HG03469 (cell line): ENCODE data around the gene TMEM207.

Source experiments
- ATAC-seq: cut with Tn5 transposase; IDR thresholded peaks from one replicate; pipeline ENCODE4 v1.9.1; 2021; ENCODE audit warnings: mild to moderate bottlenecking, moderate library complexity, moderate number of reproducible peaks; ENCODE audit not compliant: unreplicated experiment

Gene TMEM207

DNA sequence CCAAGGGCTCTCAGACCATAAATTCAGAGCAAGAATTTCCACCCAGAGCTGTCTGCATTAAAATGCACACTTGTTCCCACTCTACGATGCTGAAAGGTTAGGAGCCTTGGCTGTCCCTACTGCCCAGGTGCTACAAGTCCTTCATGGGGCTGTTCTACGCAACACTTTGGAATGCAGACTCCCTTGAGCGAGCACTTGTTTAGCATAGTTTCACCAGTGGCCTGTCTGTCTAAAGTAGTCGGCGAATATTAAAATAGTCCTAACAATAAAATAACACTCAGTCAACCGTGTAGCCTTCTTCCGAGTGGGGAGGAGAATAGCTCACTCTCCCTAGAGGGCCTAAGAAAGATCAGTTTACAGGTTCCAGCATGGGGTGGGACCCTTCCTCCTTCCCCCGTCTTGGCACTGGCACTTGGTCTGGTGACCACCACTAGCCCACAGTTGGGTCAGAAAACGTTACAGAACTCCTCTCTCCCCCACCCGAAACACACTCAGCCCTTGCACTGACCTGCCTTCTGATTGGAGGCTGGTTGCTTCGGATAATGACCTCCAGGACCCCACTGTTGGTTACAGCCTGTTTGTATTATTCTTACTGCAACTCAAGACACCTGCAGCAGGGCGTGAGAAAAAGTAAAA, 62.0 kb downstream of the TMEM207 start, which contains the start of gene CLDN16:
Gene CLDN16, plus strand, starts transcription at position 586 of the 636 bp plus-strand sequence. CDS start 167 bp downstream, outside the sequence.
- no peak for ATAC-seq

GRCh38 chr3:190385731-190386688, 63.7 kb downstream of the TMEM207 start:
- ATAC-seq = no peak

GRCh38 chr3:190384309-190384756, 65.4 kb downstream of the TMEM207 start:
- ATAC-seq = peak; percentile 83

DNA sequence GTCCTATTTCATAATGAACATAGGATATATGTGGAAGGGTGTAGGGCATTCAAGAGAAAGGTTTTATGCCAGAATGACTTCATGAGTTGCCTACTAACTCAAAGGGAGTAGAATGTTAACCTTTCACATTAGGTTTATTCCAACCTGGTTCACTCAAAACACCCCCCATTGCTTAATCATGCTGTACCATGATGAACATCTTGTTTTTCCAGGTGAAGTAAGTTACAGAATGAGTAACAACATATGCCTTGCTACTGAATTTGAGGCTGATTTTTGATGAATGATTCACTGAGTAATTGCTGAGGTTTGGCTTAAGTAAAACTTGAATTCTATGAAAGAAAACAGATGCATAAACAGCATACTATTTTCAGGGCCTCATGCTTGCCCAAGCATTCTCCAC, 67.6 kb downstream of the TMEM207 start:
- ATAC-seq = no peak

GRCh38 chr3:190381441-190381840, 68.3 kb downstream of the TMEM207 start:
- no peak for ATAC-seq

- no peak for ATAC-seq
Measured at GRCh38 chr3:190380184-190380583, 69.5 kb downstream of the TMEM207 start.
